NCI-H69 (cell line): Measurements from ENCODE around the gene CPPED1.

Experiments used
- DNase-seq: peaks from one replicate; lab custom pipeline; 2025; lab: John Stamatoyannopoulos, UW

CPPED1 gene

GRCh38 chr16:12681653-12682052 is 122.0 kb downstream of the CPPED1 start:
- no peak for DNase-seq

GRCh38 chr16:12680531-12680930 is 123.2 kb downstream of the CPPED1 start:
- DNase-seq = no peak

- DNase-seq = no peak
These were observed 123.9 kb downstream of the CPPED1 start for GRCh38 chr16:12679660-12680272.

- DNase-seq = no peak
These were observed 124.7 kb downstream of the CPPED1 start for GRCh38 chr16:12678983-12679382.

GRCh38 chr16:12677502-12677901 is 126.2 kb downstream of the CPPED1 start:
- DNase-seq = no peak

- no peak for DNase-seq
These were observed 127.8 kb downstream of the CPPED1 start for GRCh38 chr16:12675852-12676251.

- DNase-seq = no peak
These were observed 128.6 kb downstream of the CPPED1 start for GRCh38 chr16:12675046-12675445.

GRCh38 chr16:12674524-12674923 is 129.2 kb downstream of the CPPED1 start:
- DNase-seq = no peak

- no peak for DNase-seq
These were observed 129.6 kb downstream of the CPPED1 start for GRCh38 chr16:12674071-12674470.

- peak; percentile 44 for DNase-seq
These were observed 130.2 kb downstream of the CPPED1 start for GRCh38 chr16:12673466-12673865.

- peak; percentile 74 for DNase-seq
These were observed 130.7 kb downstream of the CPPED1 start for GRCh38 chr16:12672986-12673385.

- no peak for DNase-seq
These were observed 133.8 kb downstream of the CPPED1 start for GRCh38 chr16:12669908-12670307.

- no peak for DNase-seq
These were observed 135.8 kb downstream of the CPPED1 start for GRCh38 chr16:12667909-12668308.

- DNase-seq = no peak
These were observed 139.4 kb downstream of the CPPED1 start for GRCh38 chr16:12664164-12664733.

GRCh38 chr16:12661656-12662172 is 142.0 kb downstream of the CPPED1 start:
- no peak for DNase-seq

GRCh38 chr16:12659871-12660270 is 143.8 kb downstream of the CPPED1 start:
- DNase-seq = no peak

GRCh38 chr16:12658506-12658905 is 145.2 kb downstream of the CPPED1 start:
- DNase-seq = no peak

- DNase-seq = no peak
These were observed 148.2 kb downstream of the CPPED1 start for GRCh38 chr16:12655537-12655936.

GRCh38 chr16:12653820-12654392 is 149.8 kb downstream of the CPPED1 start:
- DNase-seq = no peak

GRCh38 chr16:12652924-12653323 is 150.8 kb downstream of the CPPED1 start:
- peak; percentile 44 for DNase-seq

GRCh38 chr16:12651765-12652512 is 151.7 kb downstream of the CPPED1 start:
- DNase-seq = peak; percentile 99

GRCh38 chr16:12649356-12649755 is 154.3 kb downstream of the CPPED1 start:
- no peak for DNase-seq
